22Rv1 (cell line): Measurements from ENCODE around the gene COL4A2.

Experiments used
- CTCF ChIP-seq: fragments of 450-650 bp; IDR thresholded peaks from 2 replicates; pipeline ENCODE4 v1.5.1; 2017; ENCODE audit warnings: mild to moderate bottlenecking
- ZFX ChIP-seq: fragments of 450-650 bp; IDR thresholded peaks from 2 replicates; pipeline ENCODE4 v1.6.1; 2017; ENCODE audit warnings: antibody characterized with exemption, borderline replicate concordance

DNA sequence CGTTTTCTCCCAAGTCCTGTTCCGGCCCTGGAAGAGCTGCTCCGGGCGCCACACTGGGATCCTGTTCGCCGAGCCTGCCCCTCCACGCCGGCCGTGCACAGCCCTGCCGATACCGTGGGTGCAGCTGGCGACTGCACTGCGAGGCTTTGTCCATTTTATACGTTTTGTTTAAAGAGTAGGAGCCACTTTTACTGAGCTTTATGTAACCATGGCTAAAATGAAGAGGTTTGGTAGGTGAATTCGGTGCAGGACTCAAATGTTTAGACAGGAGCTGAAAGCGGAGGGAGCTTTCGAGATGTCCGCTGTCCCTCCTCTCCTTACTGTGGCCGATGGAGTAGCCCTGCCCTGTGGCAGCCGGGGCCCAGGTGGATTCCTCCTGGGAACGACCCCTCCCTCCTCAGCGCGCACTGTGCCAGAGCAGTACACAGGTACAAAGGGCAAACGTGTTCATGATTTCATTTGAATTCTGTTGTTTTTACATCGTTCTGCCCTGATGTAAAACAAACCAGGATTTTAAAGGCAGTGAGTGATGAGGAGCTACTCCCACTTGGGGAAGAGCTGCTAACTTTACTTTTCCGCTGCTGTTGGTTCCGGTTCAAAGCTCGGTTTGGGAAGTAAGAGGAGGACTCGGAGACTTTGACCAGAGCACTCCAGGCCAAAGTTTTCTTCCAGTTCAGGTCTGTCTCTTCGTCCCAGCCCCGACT, 1.7 kb downstream of the COL4A2 start:
- no peak for TF ChIP-seq CTCF
- no peak for TF ChIP-seq ZFX
